ENCODE results near the gene IL1B.

- TF ChIP-seq EZH2 (IDR thresholded peaks at IDR 0.05) (no peak), POLR2AphosphoS5 (IDR thresholded peaks at IDR 0.05; ENCODE audit: borderline replicate concordance, low read depth, low read length) (no peak), FOXP2 (optimal IDR thresholded peaks at IDR 0.05; ENCODE audit: control extremely low read depth, extremely low read length, insufficient read depth) (no peak)
Observed at GRCh38 chr2:112870841-112871835, 34.6 kb upstream of the IL1B start.

Measured in SK-N-MC (cell line).